Fibroblast of lung (primary cell): ENCODE results near the gene GPR37L1.

Experiments
- EZH2 ChIP-seq: IDR thresholded peaks from 2 replicates; pipeline ENCODE4 v1.5.1; 2012; ENCODE audit warnings: low read length, control low read depth, mild to moderate bottlenecking; ENCODE audit errors: missing control alignments
- TF ChIP-seq, protein P1 (sequence below), 2 donors: IDR thresholded peaks in 1 of 2; conservative IDR thresholded peaks in 1 of 2; 1 replicate in 1 of 2; 2 replicates in 1 of 2; pipeline ENCODE4 v1.5.1; 2011 to 2012; ENCODE audit warnings: low read length in 2 of 2, control low read depth in 1 of 2, inconsistent platforms in 1 of 2, low read depth in 1 of 2, mild to moderate bottlenecking in 1 of 2

DNA sequence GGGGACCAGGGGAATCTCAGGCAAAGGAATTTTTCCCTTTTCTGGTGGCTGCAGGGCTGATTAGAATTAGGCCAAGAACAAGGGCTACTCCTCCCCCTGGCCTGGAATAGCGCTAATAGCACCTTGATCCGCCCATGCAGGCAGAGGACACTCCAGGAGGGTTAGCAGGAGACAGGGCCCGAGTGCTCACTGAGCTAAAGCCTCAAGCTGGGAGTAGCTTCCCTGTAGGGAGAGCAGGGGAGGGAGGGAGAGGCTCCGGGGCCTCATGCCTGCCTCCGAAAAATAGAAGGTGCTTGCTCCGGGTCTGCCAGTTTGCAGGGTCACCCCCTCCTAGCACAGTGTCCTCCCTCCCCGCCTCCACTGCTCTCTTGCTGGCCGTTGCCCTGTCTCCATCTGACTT, 33.9 kb downstream of the GPR37L1 start:
- TF ChIP-seq, protein P1, sequence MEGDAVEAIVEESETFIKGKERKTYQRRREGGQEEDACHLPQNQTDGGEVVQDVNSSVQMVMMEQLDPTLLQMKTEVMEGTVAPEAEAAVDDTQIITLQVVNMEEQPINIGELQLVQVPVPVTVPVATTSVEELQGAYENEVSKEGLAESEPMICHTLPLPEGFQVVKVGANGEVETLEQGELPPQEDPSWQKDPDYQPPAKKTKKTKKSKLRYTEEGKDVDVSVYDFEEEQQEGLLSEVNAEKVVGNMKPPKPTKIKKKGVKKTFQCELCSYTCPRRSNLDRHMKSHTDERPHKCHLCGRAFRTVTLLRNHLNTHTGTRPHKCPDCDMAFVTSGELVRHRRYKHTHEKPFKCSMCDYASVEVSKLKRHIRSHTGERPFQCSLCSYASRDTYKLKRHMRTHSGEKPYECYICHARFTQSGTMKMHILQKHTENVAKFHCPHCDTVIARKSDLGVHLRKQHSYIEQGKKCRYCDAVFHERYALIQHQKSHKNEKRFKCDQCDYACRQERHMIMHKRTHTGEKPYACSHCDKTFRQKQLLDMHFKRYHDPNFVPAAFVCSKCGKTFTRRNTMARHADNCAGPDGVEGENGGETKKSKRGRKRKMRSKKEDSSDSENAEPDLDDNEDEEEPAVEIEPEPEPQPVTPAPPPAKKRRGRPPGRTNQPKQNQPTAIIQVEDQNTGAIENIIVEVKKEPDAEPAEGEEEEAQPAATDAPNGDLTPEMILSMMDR (conservative IDR thresholded peaks at IDR 0.05 in 1 of 2, IDR thresholded peaks at IDR 0.05 in 1 of 2; ENCODE audit: low read depth in 1 of 2, low read length in 2 of 2), result no peak
- TF ChIP-seq EZH2, result no peak
